MG63 (cell line): ENCODE results near the gene UNC13B. TPM values are rescaled to one million over a fixed set of nuclear protein-coding genes. Genes with fewer than 3 reads are reported as not detected.
"Not testable (repeated sequence)": the region's sequence is repeated elsewhere in the genome, so short reads cannot be mapped to it uniquely, and the experiment has no call there.

Source experiments
- DNase-seq: peaks from one replicate; pipeline ENCODE4 v3.0.0-alpha.2; 2020
- H3K27me3 ChIP-seq: fragments of 250-450 bp; sonication (Bioruptor Pico); 2 replicates; pipeline ENCODE4 v1.5.1; 2020; ENCODE audit warnings: mild to moderate bottlenecking, moderate library complexity
- H3K36me3 ChIP-seq: fragments of 250-450 bp; sonication (Bioruptor Pico); 2 replicates; pipeline ENCODE4 v1.5.1; 2020; ENCODE audit warnings: mild to moderate bottlenecking, moderate library complexity
- H3K4me3 ChIP-seq: fragments of 250-450 bp; sonication (Bioruptor Pico); 2 replicates; pipeline ENCODE4 v1.5.1; 2020; ENCODE audit warnings: mild to moderate bottlenecking, moderate library complexity
- H3K9me3 ChIP-seq: fragments of 250-450 bp; sonication (Bioruptor Pico); 2 replicates; pipeline ENCODE4 v1.5.1; 2020; ENCODE audit warnings: mild to moderate bottlenecking, moderate library complexity
- total RNA-seq: library from RNA; depleted of rRNA; stranded (reverse); fragments of >200 nt; shearing (Covaris generic); gene quantifications from 2 replicates; pipeline ENCODE4 v1.2.3, GENCODE V29; 2014; ENCODE audit warnings: low replicate concordance; rRNA removed

The UNC13B gene
- 1.2 and 2.4 TPM in 2 replicates for total RNA-seq

DNA sequence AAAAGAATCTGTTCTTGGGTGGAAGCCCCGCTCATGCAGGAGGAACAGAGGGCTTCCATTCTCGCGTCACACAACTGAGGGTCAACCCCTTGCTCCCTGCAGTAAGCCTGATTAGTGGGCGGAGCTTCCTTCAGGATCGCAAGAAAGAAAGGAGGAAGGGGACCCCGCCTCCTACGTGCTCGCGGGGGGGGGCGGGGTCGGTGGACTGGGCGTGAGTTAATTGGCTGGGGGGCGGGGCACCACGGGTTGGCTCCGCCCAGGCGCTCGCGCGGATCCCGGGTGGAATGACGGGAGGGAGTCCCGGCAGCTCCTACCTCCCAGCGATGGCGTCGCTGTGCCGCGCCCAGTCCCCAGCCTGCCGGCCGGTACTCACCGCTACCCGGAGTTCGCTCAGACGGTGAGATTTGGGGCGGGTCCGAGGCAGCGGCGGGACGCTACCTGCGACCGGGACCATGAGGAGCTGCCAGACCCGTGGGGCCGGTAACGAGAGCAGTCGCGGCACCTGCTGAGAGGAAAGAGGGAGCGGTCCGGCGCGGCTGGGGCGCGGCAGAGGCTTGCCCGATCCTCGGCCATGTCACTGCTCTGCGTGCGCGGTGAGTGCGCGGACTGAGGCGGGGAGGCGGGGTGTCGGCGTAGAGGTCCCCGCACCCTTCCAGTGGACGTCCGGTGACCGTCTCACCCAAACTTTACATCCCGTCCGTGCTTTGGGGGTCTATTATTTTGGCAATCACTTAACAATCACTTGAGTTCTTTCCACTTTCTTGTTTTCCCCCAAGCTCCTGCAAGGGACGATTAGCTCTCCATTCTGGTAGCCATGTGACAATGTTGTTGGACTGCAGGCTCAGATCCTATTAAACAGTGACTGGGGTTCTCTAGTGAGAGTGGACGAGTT is at the start of gene UNC13B:
TSS of gene UNC13B (plus strand) at position 297 of the 892 bp plus-strand sequence. CDS start at position 572, 275 bp downstream.
- no peaks in the 10 kb centered on the region for H3K27me3 ChIP-seq
- H3K4me3 ChIP-seq = peak within 1 kb of the TSS; percentile 66
- DNase-seq = peak; percentile 82
- no peaks in the 10 kb centered on the region for H3K9me3 ChIP-seq
- no peaks in the 10 kb centered on the region for H3K36me3 ChIP-seq

DNA sequence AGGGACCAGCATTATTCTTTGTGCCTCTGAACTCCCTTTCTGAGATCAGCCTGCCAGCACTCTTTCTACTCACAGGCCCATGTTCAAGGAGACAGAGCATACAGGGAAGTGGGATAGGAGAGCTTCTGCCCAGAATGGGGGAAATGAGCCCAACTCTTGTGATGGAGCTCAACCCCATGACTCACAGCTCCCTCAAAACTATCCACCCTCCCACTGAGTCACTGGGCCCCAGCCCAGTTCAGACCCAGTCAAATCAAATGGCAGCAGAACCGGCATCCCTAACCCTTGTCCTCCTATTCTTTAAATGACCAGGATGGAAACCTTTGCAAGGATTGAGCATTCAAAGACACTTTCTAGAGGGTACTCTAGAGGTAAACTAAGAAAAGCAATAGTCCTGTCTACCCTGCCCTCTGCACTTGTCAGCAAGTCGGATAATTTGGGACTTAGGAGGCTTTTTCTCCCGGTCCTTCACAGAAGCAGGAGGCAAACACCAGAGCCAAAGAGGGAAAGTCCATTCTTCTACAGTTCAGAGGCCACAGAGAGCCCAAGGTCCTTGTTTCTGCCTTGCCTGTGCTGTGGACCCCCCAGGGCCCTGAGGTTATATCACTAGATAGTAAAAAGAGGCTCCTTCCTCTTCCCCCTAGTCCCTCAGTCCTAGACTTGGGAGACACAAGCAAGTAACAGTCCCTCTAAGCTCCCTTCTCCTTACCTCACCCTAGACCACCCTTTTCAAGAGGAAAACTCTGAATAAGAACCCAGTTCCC is 49.4 kb upstream of the UNC13B start:
- Histone ChIP-seq H3K4me3 (no peak overlapping the region), H3K9me3 (no peaks in the 10 kb centered on the region), H3K27me3 (no peaks in the 10 kb centered on the region), H3K36me3 (no peaks in the 10 kb centered on the region)
- peak; percentile 76 for DNase-seq

DNA sequence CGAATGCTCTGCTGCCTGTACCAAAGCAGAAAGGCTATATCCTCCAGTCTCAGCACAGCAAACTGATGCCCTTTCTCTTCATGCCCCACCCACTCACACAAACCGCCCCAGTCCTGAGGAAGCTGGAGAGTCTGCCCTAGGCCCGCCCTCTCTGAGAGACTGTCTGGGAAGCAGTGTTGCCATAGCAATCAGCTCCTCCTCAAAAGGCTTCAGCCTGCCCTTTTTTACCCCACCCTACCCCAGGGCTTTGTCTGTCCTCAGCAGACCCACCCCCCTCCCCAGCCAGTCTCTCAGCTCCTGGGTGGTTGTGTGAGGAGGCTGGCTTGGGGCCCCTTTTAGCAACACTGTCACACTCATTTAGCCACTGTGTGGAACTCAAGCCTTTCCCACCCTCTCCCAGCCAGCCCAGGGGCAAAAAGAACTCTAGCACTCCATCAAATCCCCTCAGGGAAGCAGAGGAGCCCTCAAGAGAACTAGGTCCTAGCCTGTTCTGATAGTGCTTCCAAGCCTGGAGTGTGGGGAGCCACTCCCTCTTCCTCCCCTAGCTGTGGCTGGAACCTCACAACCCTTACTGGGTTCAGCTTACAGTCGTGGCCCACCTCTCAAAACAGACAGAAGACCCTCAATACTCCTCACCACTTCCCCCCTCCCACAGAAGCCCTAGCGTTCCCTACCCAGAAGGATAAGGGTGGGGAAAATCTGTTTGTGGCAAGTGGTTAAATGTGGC is 47.5 kb upstream of the UNC13B start:
- peak; percentile 83 for DNase-seq
- no peaks in the 10 kb centered on the region for H3K36me3 ChIP-seq
- no peaks in the 10 kb centered on the region for H3K9me3 ChIP-seq
- H3K27me3 ChIP-seq = no peaks in the 10 kb centered on the region
- peak overlapping the region; percentile 59 for H3K4me3 ChIP-seq

DNA sequence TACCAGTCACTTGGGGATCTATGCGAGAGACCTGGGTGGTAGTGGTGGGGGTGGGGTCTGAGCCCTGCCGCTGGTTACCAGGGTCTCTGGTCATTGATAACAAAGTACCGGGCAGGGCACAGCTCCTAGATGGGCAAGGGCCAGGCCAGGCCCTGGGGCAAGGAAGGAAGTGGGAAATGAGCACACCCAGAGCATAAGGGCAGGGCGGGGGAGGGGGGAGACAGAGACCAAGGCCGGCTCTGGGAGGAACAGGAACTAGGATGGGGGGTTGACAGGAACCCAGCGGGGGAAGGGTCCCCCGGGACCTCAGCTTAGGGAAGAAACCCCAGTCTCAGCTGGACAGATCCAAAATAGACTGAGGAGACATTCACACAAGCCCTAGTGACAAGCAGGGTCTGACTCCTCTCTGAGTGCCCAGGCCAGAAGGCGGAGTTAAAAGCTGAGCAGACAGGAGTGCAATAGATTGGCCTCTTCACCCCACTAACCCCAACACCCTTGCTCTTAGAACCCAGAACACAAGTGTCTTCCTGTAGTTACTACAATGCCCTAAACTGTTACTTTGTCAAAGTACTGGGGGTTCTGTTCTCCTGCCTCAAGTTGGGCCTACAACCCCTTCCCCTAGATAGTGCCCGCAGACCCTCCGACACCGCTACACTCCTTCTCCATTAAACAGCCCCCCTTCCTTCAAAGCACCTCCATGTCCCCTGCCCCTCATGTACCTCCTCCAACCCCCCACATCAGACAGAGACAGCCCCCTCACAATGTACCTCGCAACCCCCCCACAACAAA is 46.8 kb upstream of the UNC13B start:
- Histone ChIP-seq H3K27me3 (no peaks in the 10 kb centered on the region), H3K36me3 (no peaks in the 10 kb centered on the region), H3K9me3 (no peaks in the 10 kb centered on the region), H3K4me3 (peak overlapping the region; percentile 59)
- DNase-seq = peak; percentile 46

DNA sequence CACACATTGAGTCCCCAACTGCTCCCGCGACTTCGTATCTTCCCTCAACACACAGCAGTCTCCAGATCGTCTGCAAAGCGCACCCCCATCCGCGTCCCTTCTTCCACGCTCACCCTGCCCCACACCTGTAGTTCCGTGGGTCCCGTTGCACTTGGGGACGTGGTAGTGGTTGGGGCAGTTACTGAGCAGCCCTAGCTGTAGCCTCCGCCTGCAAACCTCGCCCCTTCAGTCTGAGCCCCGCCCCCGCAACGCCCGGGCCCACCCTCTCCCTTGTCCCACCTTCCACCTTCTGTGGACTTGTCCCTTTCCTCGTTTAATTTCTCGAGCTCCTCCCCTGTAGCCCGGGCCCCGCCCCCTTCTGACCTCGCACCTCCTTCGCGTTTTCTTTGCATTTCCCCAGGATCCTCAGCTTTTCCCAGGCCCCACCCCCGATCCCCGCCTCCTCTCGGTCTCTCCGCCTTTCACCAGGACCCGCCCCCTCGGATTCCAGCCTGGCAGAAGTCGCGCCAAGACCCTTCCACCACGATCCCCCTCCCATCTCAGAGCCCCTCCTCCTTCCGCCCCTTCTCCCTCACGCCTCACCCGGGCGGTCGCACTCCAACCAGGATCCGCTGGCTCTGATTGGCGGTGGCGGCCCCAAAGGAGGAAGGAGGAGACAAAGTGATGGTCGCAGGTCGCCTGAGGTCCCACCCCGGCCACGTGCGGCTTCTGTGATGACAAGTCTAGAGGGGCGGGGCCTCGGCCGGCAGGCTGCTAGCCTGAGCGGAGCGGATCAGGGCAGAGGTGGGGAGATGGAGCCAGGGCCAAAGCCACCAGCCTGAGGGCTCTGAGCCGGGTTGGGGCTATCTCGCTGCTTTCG is 45.9 kb upstream of the UNC13B start, which contains the start of gene ATOSB:
TSS of gene ATOSB (minus strand) at position 183 of the 859 bp plus-strand sequence. CDS start 7,588 bp downstream, outside the sequence.
- Histone ChIP-seq H3K9me3 (no peaks in the 10 kb centered on the region), H3K27me3 (no peaks in the 10 kb centered on the region), H3K36me3 (no peaks in the 10 kb centered on the region), H3K4me3 (peak within 1 kb of the TSS; percentile 59)
- peak; percentile 89 for DNase-seq

DNA sequence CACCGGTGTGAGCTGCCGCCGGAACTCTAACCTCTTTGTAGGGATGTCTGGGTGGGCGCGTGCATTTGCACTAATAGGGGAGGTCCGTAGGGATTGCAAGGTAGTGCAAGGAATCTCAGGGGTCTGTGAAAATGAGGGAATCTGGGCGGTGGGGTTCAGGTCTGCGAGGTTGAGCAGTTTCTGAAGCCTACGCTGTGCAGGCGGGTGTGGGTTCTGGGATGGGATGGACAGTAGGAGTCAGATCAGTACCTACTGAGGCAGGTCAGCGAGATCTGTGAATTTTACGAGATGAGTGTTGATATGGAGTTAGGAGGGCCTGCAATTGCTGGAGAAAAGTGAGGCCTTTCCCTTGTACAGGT is 45.3 kb upstream of the UNC13B start:
- DNase-seq = no peak
- peak overlapping the region; percentile 59 for H3K4me3 ChIP-seq
- no peaks in the 10 kb centered on the region for H3K9me3 ChIP-seq
- no peaks in the 10 kb centered on the region for H3K27me3 ChIP-seq
- no peaks in the 10 kb centered on the region for H3K36me3 ChIP-seq

DNA sequence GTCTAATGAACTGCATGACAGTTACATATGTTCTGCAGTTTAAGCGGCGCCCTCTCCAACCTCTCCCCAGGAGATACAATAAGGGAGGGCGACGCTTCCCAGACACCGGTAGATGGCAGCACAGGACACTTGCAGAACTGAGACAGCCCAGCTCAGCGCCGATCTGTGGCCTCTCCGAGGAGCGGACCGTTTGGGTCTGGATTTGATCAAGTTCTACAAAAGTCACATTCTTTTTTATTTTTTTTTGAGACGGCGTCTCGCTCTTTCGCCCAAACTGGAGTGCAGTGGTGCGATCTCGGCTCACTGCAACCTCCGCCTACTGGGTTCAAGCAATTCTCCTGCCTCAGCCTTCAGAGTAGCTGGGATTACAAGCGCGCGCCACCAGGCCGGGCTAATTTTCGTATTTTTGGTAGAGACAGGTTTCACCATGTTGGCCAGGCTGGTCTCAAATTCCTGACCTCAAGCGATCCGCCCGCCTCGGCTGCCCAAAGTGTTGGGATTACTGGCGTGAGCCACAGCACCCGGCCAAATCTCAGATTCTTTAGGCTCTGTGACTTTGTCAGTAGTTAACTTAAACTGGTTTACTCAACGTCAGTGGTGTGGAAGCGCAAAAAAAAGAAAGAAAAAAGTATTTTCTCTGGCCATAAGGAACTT is 44.8 kb upstream of the UNC13B start:
- peak; percentile 81 for DNase-seq
- Histone ChIP-seq H3K4me3 (peak overlapping the region; percentile 59), H3K36me3 (no peaks in the 10 kb centered on the region), H3K27me3 (no peaks in the 10 kb centered on the region), H3K9me3 (no peaks in the 10 kb centered on the region)

DNA sequence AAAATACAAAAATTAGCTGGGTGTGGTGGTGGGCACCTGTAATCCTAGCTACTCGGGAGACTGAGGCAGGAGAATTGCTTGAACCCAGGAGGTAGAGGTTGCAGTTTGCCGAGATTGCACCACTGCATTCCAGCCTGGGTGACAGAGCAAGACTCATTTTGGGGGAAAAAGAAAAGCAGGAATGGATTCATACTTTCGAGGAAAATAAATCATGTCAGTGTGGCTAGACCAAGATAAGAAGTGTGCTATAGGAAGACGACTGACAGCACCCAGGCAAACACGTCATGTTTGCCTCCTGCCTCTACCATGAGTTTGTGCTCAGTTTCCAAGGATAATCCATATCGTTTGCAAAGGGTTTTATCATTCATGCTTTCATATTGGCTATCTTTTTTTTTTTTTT is 26.9 kb upstream of the UNC13B start:
- no peaks in the 10 kb centered on the region for H3K9me3 ChIP-seq
- H3K36me3 ChIP-seq = no peaks in the 10 kb centered on the region
- H3K27me3 ChIP-seq = no peaks in the 10 kb centered on the region
- DNase-seq = no peak
- no peak overlapping the region for H3K4me3 ChIP-seq

DNA sequence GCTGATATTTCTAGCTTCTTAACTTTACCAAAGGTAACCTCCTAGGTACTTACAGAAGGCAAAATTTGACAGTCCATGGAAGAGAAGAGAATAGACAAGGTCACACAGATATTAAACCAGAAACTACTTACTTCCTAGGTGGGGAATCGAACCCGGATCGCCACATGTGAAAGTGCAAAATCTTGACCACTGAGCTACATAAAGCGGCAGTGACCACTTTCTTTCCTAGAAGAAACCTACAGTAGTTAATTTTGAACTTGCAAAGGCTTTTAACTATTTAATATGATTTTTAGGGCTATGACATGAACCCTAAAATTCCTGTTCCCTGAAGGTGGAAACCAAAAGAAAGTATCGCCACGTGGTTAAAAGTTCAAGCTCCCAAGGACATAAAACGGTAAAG is 25.8 kb upstream of the UNC13B start:
- Histone ChIP-seq H3K4me3 (no peak overlapping the region), H3K27me3 (no peaks in the 10 kb centered on the region), H3K36me3 (no peaks in the 10 kb centered on the region), H3K9me3 (no peaks in the 10 kb centered on the region)
- no peak for DNase-seq

DNA sequence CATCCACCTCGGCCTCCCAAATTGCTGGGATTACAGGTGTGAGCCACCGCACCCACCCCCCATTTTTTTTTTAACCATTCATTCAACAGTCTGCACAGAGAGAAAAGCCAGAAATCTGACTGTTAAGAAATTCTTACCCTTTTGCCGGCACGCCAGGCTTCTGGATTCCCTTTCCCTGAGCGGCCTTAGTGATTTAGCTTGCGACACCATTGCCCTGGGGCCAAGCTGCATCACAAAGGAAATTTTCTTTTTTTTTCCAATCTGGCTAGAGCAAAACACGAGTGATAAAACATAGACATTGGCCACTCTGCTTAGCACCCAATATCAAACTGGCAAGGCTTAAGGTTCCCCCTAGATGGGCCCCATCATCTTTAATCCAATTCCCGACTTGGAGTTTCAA is 24.9 kb upstream of the UNC13B start:
- no peak for DNase-seq
- Histone ChIP-seq H3K36me3 (no peaks in the 10 kb centered on the region), H3K9me3 (no peaks in the 10 kb centered on the region), H3K4me3 (no peak overlapping the region), H3K27me3 (no peaks in the 10 kb centered on the region)

DNA sequence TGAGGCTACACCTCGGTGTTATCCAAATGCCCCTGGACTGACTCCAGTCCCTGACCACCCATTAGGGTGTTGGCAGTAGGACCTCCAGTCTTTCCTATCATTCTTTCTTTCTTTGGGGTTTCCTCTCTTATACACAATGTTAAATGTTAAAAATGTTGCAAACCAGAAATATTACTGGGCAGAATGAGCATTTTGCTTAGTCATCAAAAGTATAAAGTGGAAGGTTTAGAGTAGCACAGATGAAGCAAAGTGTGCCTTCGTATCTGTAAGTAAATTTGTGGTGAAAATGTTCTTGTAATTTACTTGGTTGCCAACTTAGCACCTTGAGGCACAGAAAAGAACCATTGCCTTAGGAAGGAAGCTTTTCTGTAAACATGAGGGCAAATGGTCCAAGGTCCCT is 21.7 kb upstream of the UNC13B start:
- no peaks in the 10 kb centered on the region for H3K36me3 ChIP-seq
- H3K9me3 ChIP-seq = no peaks in the 10 kb centered on the region
- no peaks in the 10 kb centered on the region for H3K27me3 ChIP-seq
- no peak for DNase-seq
- H3K4me3 ChIP-seq = no peak overlapping the region

DNA sequence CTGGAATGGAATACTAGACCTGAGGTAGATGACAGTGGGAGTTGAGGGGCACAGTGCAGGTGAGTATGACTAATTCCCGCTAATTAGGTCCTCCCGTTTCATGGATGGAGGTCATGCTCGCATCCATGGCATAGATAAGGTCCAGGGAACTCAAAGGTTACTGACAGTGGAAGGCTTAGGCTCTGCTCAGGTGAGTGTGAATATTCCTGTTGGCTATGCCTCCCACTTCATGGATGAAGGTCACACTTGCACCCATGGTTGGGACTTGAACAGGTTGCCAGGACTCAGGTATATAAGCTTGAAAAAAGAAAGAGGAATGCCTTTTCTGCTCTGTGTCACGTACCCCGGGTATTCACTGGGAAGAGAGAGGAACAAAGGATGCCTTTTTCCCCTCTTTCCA is 19.8 kb upstream of the UNC13B start:
- H3K36me3 ChIP-seq = no peaks in the 10 kb centered on the region
- H3K9me3 ChIP-seq = no peaks in the 10 kb centered on the region
- no peak overlapping the region for H3K4me3 ChIP-seq
- DNase-seq = no peak
- no peaks in the 10 kb centered on the region for H3K27me3 ChIP-seq

DNA sequence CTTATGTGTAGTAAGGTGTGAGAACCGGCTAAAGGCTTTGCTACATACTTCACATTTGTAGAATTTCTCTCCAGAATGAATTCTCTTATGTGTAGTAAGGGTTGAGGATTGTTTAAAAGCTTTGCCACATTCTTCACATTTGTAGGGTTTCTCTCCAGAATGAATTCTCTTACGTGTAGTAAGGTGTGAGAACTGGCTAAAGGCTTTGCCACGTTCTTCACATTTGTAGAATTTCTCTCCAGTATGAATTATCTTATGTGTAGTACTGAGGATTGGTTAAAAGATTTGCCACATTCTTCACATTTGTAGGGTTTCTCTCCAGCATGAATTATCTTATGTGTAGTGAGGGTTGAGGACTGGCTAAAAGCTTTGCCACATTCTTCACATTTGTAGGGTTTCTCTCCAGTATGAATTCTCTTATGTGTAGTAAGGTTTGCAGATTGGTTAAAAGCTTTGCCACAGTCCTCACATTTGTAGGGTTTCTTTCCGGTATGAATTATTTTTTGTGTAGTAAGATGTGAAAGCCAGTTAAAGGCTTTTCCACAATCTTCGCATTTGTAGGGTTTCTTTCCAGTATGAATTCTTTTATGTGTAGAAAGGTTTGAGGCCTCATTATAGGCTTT is 13.8 kb upstream of the UNC13B start:
- not testable (repeated sequence) for H3K36me3 ChIP-seq, H3K27me3 ChIP-seq

DNA sequence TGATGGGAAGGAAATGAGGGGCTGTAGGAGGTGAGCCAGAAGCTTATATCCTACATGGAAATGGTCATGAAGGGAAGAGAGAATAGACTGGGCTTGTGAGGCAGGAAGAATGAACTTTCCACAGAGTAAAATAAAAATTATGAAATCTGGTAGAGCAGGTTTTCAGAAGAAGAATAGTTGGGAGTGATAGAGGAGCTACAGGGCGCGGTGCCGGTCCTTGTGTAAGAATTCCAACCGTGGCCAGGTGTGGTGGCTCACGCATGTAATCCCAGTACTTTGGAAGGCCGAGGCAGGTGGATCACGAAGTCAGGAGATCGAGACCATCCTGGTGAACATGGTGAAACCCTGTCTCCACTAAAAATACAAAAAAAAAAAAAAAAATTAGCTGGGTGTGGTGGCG is 8.9 kb upstream of the UNC13B start:
- no peak overlapping the region for H3K4me3 ChIP-seq
- no peaks in the 10 kb centered on the region for H3K36me3 ChIP-seq
- no peaks in the 10 kb centered on the region for H3K9me3 ChIP-seq
- no peak for DNase-seq
- H3K27me3 ChIP-seq = no peaks in the 10 kb centered on the region

More for the DNA sequence above, 13.8 kb upstream of the UNC13B start:
- H3K9me3 ChIP-seq, DNase-seq, H3K4me3 ChIP-seq: not testable (repeated sequence)

DNA sequence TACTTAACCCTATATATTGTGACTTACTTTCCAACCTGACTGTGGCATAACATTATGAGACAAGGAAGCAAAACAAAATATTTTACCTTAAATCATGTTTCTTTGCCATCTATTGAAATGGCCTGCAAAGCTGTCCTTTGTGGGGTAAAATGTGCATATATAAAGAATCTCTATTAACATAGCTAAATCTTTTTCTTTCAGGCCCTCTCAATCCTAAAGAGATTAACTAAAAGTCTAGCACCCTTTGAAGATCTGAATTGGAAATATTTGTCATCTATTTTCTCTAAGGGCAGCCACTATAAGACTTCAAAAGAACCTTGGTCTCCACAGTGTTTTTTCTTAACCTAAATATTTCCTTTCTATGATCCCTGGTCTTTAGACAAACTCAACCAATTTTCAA is 5.0 kb upstream of the UNC13B start:
- no peaks in the 10 kb centered on the region for H3K27me3 ChIP-seq
- no peak overlapping the region for H3K4me3 ChIP-seq
- no peaks in the 10 kb centered on the region for H3K9me3 ChIP-seq
- DNase-seq = no peak
- H3K36me3 ChIP-seq = no peaks in the 10 kb centered on the region
